NCI-H2227 treated with DMSO at 0.1 percent for 48 hours (cell line): ENCODE results near the gene IQCE.
"Not testable (repeated sequence)": the region's sequence is repeated elsewhere in the genome, so short reads cannot be mapped to it uniquely, and the experiment has no call there.

Source experiments
- DNase-seq: peaks from one replicate; lab custom pipeline; 2025; lab: John Stamatoyannopoulos, UW

IQCE gene

GRCh38 chr7:2533566-2533965 lies 25.2 kb upstream of the IQCE start:
- not testable (repeated sequence) for DNase-seq

GRCh38 chr7:2534214-2534613 lies 24.6 kb upstream of the IQCE start:
- not testable (repeated sequence) for DNase-seq

DNA sequence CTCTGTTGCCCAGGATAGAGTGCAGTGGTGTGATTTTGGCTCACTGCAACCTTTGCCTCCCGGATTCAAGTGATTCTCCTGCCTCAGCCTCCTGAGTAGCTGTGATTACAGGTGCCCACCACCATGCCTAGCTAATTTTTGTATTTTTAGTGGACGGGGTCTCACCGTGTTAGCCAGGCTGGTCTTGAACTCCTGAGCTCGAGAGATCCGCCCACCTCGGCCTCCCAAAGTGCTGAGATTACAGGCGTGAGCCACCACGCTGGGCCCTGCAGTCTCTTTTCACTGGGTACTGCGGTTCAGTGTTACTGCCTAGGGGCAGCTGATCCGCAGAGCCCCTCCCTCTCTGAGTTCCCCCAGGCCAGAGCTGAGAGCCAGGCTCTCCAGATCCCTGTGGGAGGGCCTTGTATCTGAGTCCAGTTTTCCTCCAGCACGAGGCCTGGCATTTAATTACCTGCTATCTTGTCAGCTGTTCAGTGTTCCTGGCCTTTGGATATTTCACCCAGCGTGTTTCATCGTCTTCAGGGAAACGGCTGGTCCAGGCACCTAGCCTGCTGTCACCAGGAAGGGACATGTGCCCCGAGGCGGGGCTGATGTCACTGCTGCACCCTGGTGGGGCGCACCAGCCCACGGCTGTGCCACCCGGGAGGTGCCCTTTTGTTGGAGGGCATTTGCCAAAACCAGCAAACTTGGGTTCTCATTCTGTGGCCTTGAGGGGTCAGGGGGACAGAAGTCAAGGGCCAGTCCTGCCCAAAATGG lies 22.7 kb upstream of the IQCE start:
- DNase-seq = not testable (repeated sequence)

DNA sequence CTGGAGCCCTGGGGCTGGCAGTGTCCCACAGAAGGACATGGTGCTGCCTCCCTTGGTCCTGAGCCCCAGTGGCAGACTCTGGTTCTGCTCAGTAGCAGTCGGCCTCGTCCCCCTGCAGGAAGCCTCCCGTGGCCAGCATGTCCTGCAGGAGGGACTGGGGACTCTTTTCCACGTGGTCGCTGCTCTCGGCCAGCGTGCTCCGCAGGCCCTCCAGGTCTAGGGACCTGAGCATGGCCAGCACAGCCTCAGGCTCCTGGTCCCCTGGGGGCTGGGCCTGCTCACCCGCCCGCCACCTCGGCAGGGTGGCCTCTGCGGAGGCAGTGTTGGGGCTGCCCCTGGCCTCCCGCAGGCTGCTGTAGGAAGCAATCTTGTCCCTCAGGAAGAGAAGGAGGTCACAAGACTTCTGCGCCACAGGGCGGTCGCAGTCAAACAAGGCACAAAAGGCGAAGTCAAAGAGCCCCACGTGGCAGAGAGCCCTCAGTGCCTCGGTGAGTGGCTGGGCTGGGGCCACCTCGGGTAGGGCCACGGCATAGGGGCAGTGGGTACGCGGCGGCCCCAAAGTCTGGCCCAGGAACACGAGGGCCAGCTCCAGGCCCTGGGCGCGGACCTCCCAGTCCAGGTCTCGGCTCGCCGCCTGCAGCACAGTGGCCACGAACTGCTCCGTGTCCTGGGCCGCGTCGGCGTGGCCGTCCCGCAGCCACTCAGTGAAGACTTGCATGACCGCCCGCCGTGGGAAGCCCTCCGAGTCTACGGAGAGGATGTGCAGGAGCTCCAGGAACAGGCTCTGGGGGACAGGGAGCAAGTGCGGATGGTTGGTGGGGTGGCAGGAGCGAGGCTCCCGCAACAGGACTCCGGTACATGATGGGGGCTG lies 20.6 kb upstream of the IQCE start:
- DNase-seq = no peak

GRCh38 chr7:2539031-2539911 lies 19.5 kb upstream of the IQCE start:
- DNase-seq = no peak

DNA sequence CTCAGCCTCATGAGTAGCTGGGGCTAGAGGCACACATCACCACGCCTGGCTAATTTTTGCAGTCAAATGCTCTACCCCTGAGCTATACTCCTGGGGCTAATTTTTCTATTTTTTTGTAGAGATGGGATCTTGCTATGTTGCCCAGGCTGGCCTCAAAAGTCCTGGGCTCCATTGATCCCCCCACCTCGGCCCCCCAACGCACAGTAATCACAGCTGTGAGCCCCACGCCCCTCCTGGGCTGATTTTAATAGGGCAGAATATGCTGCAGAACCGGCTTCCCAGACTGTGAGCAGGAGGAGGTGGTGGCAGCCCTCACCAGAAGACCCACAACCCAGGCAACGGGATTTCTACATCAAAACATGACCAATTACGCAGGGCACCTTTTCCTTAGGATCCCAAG lies 18.6 kb upstream of the IQCE start:
- DNase-seq = no peak

- no peak for DNase-seq
These were observed 18.1 kb upstream of the IQCE start for GRCh38 chr7:2540641-2541051.

- no peak for DNase-seq
These were observed 17.3 kb upstream of the IQCE start for GRCh38 chr7:2541291-2542010.

- no peak for DNase-seq
These were observed 16.5 kb upstream of the IQCE start for GRCh38 chr7:2542011-2542915.

DNA sequence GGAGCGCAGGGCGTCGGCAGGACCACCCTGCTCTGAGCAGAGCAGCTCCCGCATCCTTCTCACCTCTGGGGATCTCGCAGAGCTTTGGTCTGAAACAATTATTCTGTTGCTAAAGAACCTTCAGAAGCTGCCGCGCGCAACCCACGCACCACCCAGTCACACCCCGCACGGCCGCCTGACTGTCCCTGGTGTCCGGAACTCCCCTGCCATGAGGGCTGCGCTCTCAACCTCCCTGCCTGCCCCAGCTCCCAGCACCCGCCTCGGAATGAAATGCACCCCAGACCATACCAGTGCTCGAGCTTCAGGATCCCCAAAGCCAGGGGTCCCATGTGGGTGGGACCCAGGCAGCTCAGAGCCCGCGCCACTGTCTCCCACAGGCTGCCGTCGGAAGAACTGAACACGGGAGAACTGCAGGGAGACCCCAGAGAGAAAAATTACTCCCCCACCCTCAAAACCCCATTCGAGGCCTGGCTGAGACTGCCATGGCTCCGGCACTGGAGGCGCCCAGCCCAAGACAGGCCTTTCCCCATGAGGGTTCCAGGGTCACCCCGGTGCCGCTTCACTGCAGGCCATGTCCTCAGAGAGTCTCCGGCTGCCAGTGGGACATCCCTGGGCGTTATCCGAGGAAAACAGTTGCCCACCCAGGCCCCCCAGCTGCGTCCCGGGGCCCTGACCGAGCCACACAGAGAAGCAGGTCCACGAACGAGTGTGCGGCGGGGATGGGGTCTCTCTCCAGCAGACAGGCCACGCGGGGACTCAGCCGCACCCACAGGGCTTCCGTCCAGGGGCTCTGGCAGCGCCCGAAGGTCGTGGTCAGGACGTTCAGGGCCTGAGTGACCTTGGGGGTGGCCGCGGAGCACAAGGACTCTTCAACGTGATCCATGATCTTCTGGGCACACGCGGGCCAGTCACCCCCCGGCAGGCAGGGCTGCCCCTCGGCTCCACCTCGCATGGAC lies 15.6 kb upstream of the IQCE start:
- no peak for DNase-seq

DNA sequence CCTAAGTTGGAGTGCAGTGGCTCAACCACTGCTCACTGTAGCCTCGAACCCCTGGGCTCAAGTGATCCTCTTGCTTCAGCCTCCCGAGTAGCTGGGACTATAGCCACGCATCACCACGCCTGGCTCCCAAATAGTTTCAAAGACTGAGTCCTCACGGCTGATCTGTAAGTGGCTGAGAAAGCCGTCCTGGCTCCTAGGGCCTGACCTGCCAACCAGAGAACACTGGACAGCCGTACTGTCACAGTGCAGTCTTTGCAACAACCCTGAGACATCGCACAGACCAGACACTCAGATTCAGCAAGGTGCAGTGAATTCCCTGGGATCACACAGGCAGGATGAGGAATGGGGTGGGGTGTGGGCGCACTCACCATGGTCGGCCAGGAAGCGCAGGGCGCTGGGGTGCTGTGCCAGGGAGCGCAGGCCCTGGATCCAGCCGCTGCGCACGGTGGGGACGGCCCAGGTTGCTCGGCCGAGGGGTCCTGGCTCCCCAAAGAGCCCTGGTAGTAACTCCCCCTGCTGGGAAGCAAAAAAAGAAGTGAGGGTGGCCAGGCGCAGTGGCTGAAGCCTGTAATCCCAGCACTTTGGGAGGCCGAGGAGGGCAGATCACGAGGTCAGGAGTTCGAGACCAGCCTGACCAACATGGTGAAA lies 14.1 kb upstream of the IQCE start:
- DNase-seq = no peak

- no peak for DNase-seq
These were observed 12.9 kb upstream of the IQCE start for GRCh38 chr7:2545746-2546425.

GRCh38 chr7:2546776-2547586 lies 11.8 kb upstream of the IQCE start:
- no peak for DNase-seq

- DNase-seq = no peak
These were observed 7.4 kb upstream of the IQCE start for GRCh38 chr7:2551418-2551817.

GRCh38 chr7:2553108-2553507 lies 5.7 kb upstream of the IQCE start:
- no peak for DNase-seq

- no peak for DNase-seq
These were observed 4.8 kb upstream of the IQCE start for GRCh38 chr7:2553831-2554581.

- DNase-seq = no peak
These were observed 4.1 kb upstream of the IQCE start for GRCh38 chr7:2554661-2555111.
